SU-DHL-6 (cell line): ENCODE data around the gene RPL28.

Source experiments
- EZH2phosphoT487 ChIP-seq: fragments of 200-600 bp; sonication (generic), shearing (Covaris generic); conservative IDR thresholded peaks from 2 replicates; pipeline ENCODE4 v1.6.1; 2018; ENCODE audit warnings: mild to moderate bottlenecking, antibody characterized with exemption, low read length, moderate library complexity, mixed read lengths
- TF ChIP-seq, protein P1 (sequence below): fragments of 200-600 bp; sonication (generic); IDR thresholded peaks from one replicate; pipeline ENCODE4 v1.5.1; 2017; ENCODE audit warnings: antibody characterized with exemption, mild to moderate bottlenecking, low read length, moderate library complexity; ENCODE audit not compliant: insufficient read depth, poor library complexity, severe bottlenecking

DNA sequence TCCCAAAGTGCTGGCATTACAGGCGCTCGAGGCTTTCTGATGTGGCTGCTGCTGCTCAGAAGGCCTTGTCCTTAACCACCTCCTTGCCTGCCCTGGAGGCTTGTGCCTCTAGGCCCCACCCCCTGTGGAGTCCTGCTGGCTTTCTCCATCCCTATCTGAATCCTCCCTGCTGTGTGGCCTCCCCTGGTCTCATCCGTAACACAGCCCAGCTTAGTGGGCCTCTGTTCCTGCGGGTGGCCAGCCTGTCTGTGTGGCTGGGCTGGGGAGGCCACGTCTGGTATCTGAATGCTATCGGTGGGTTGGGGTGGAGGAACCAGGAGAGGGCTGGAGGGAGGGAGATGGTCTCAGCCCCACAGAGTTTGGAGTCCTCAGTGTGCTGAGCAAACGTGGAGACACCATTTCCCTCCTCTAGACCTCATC is 4.7 kb downstream of the RPL28 start:
- TF ChIP-seq, protein P1, sequence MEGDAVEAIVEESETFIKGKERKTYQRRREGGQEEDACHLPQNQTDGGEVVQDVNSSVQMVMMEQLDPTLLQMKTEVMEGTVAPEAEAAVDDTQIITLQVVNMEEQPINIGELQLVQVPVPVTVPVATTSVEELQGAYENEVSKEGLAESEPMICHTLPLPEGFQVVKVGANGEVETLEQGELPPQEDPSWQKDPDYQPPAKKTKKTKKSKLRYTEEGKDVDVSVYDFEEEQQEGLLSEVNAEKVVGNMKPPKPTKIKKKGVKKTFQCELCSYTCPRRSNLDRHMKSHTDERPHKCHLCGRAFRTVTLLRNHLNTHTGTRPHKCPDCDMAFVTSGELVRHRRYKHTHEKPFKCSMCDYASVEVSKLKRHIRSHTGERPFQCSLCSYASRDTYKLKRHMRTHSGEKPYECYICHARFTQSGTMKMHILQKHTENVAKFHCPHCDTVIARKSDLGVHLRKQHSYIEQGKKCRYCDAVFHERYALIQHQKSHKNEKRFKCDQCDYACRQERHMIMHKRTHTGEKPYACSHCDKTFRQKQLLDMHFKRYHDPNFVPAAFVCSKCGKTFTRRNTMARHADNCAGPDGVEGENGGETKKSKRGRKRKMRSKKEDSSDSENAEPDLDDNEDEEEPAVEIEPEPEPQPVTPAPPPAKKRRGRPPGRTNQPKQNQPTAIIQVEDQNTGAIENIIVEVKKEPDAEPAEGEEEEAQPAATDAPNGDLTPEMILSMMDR = no peak
- TF ChIP-seq EZH2phosphoT487 = no peak
